ENCODE measurements around the gene PTPRT. TPM values are rescaled to one million over a fixed set of nuclear protein-coding genes. Genes with fewer than 3 reads are reported as not detected.
"Not testable (repeated sequence)": the region's sequence is repeated elsewhere in the genome, so short reads cannot be mapped to it uniquely, and the experiment has no call there.

PTPRT gene
- total RNA-seq, 1 donor from 2014 or later = 0.11 TPM

- DNase-seq = no peak
- intact Hi-C loops (cut with DNase I) = no loop called here
- no peak for ATAC-seq (ENCODE audit: poor library complexity)
Measured at GRCh38 chr20:42276718-42277602, 912.7 kb downstream of the PTPRT start.

- DNase-seq (no peak), ATAC-seq (ENCODE audit: poor library complexity) (no peak)
- intact Hi-C loops (cut with DNase I) = no loop called here
Measured at GRCh38 chr20:42274986-42275385, 914.7 kb downstream of the PTPRT start.

- no peak for DNase-seq
- ATAC-seq (ENCODE audit: poor library complexity) = no peak
Measured at GRCh38 chr20:42272516-42272915, 917.2 kb downstream of the PTPRT start.

GRCh38 chr20:42270539-42270938, 919.2 kb downstream of the PTPRT start:
- no peak for DNase-seq
- intact Hi-C loops (cut with DNase I) = no loop called here
- ATAC-seq (ENCODE audit: poor library complexity) = no peak

More at GRCh38 chr20:42272516-42272915, 917.2 kb downstream of the PTPRT start:
- intact Hi-C loops (cut with DNase I) = no loop called here

- intact Hi-C loops (cut with DNase I) = no loop called here
- no peak for ATAC-seq (ENCODE audit: poor library complexity)
- no peak for DNase-seq
Measured at GRCh38 chr20:42267793-42268384, 921.8 kb downstream of the PTPRT start.

GRCh38 chr20:42261766-42262270, 927.9 kb downstream of the PTPRT start:
- intact Hi-C loops (cut with DNase I) = no loop called here
- no peak for DNase-seq
- no peak for ATAC-seq (ENCODE audit: poor library complexity)

- DNase-seq = no peak
- no peak for ATAC-seq (ENCODE audit: poor library complexity)
- intact Hi-C loops (cut with DNase I) = no loop called here
Measured at GRCh38 chr20:42260184-42260583, 929.5 kb downstream of the PTPRT start.

GRCh38 chr20:42259389-42259788, 930.3 kb downstream of the PTPRT start:
- ATAC-seq (ENCODE audit: poor library complexity) (no peak), DNase-seq (no peak)
- intact Hi-C loops (cut with DNase I) = no loop called here

GRCh38 chr20:42258564-42259302, 931.0 kb downstream of the PTPRT start:
- intact Hi-C loops (cut with DNase I) = no loop called here
- no peak for DNase-seq
- ATAC-seq (ENCODE audit: poor library complexity) = no peak

- intact Hi-C loops (cut with DNase I) = no loop called here
- no peak for DNase-seq
- ATAC-seq (ENCODE audit: poor library complexity) = no peak
Measured at GRCh38 chr20:42255821-42256220, 933.9 kb downstream of the PTPRT start.

- DNase-seq (no peak), ATAC-seq (ENCODE audit: poor library complexity) (no peak)
- intact Hi-C loops (cut with DNase I) = no loop called here
Measured at GRCh38 chr20:42254673-42255072, 935.0 kb downstream of the PTPRT start.

- intact Hi-C loops (cut with DNase I) = no loop called here
- ATAC-seq (ENCODE audit: poor library complexity) = no peak
Measured at GRCh38 chr20:42252116-42252515, 937.6 kb downstream of the PTPRT start.

GRCh38 chr20:42218621-42219374, 970.9 kb downstream of the PTPRT start:
- intact Hi-C loops (cut with DNase I) = no loop called here

More at GRCh38 chr20:42252116-42252515, 937.6 kb downstream of the PTPRT start:
- no peak for DNase-seq

GRCh38 chr20:42214074-42214473, 975.6 kb downstream of the PTPRT start:
- ATAC-seq (ENCODE audit: poor library complexity) (no peak), DNase-seq (no peak)
- intact Hi-C loops (cut with DNase I) = no loop called here

More at GRCh38 chr20:42218621-42219374, 970.9 kb downstream of the PTPRT start:
- ATAC-seq (ENCODE audit: poor library complexity) (no peak), DNase-seq (no peak)

GRCh38 chr20:42212391-42212790, 977.3 kb downstream of the PTPRT start:
- DNase-seq = no peak
- intact Hi-C loops (cut with DNase I) = no loop called here
- no peak for ATAC-seq (ENCODE audit: poor library complexity)

GRCh38 chr20:42206557-42206956, 983.1 kb downstream of the PTPRT start:
- intact Hi-C loops (cut with DNase I) = loop anchor here (10.0 kb wide), 1 partner anchor 328 kb away; no protein-coding TSS in a partner anchor
- not testable (repeated sequence) for ATAC-seq (ENCODE audit: poor library complexity); DNase-seq

GRCh38 chr20:42204109-42204660, 985.5 kb downstream of the PTPRT start:
- intact Hi-C loops (cut with DNase I) = loop anchor here (10.0 kb wide), 1 partner anchor 331 kb away; no protein-coding TSS in a partner anchor
- no peak for DNase-seq
- ATAC-seq (ENCODE audit: poor library complexity) = no peak

- intact Hi-C loops (cut with DNase I) = no loop called here
- ATAC-seq (ENCODE audit: poor library complexity) (no peak), DNase-seq (no peak)
Measured at GRCh38 chr20:42197599-42197998, 992.1 kb downstream of the PTPRT start.

Measured in Right ventricle myocardium superior (tissue), 1 donor.